Panc1 (cell line): ENCODE results near the gene MAS1L.

Experiments used
- POLR2AphosphoS5 ChIP-seq: IDR thresholded peaks from 2 replicates; pipeline ENCODE4 v1.6.1; 2012; ENCODE audit warnings: mild to moderate bottlenecking, low read depth, low read length, moderate library complexity
- TF ChIP-seq, protein P1 (sequence below), 2 experiments: IDR thresholded peaks; 2 replicates each; pipeline ENCODE4 v1.6.1; 2011 to 2012; ENCODE audit warnings: low read depth in 2 of 2, control low read depth in 1 of 2, low read length in 1 of 2, mild to moderate bottlenecking in 1 of 2, moderate library complexity in 1 of 2; ENCODE audit not compliant: insufficient read depth in 1 of 2

DNA sequence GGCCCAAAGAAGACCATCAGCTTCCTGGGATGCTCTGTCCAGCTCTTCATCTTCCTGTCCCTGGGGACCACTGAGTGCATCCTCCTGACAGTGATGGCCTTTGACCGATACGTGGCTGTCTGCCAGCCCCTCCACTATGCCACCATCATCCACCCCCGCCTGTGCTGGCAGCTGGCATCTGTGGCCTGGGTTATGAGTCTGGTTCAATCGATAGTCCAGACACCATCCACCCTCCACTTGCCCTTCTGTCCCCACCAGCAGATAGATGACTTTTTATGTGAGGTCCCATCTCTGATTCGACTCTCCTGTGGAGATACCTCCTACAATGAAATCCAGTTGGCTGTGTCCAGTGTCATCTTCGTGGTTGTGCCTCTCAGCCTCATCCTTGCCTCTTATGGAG is 25.7 kb downstream of the MAS1L start:
- TF ChIP-seq POLR2AphosphoS5, result no peak
- TF ChIP-seq, protein P1, sequence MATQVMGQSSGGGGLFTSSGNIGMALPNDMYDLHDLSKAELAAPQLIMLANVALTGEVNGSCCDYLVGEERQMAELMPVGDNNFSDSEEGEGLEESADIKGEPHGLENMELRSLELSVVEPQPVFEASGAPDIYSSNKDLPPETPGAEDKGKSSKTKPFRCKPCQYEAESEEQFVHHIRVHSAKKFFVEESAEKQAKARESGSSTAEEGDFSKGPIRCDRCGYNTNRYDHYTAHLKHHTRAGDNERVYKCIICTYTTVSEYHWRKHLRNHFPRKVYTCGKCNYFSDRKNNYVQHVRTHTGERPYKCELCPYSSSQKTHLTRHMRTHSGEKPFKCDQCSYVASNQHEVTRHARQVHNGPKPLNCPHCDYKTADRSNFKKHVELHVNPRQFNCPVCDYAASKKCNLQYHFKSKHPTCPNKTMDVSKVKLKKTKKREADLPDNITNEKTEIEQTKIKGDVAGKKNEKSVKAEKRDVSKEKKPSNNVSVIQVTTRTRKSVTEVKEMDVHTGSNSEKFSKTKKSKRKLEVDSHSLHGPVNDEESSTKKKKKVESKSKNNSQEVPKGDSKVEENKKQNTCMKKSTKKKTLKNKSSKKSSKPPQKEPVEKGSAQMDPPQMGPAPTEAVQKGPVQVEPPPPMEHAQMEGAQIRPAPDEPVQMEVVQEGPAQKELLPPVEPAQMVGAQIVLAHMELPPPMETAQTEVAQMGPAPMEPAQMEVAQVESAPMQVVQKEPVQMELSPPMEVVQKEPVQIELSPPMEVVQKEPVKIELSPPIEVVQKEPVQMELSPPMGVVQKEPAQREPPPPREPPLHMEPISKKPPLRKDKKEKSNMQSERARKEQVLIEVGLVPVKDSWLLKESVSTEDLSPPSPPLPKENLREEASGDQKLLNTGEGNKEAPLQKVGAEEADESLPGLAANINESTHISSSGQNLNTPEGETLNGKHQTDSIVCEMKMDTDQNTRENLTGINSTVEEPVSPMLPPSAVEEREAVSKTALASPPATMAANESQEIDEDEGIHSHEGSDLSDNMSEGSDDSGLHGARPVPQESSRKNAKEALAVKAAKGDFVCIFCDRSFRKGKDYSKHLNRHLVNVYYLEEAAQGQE (IDR thresholded peaks at IDR 0.05; ENCODE audit: insufficient read depth in 1 of 2, low read depth in 2 of 2, low read length in 1 of 2), result no peak
